Thoracic aorta (tissue), 2 donors: Measurements from ENCODE around the gene KCTD10. TPM values are rescaled to one million over a fixed set of nuclear protein-coding genes. Genes with fewer than 3 reads are reported as not detected.

Experiments used
- ATAC-seq: fragments of 150-250 bp; one replicate; pipeline ENCODE4 v1.8.0; 2017; ENCODE audit warnings: low read depth; ENCODE audit not compliant: insufficient number of reproducible peaks, low FRiP score
- DNase-seq: peaks from one replicate; pipeline ENCODE4 v3.0.0-alpha.2; 2020; ENCODE audit warnings: low spot score
- H3K27ac ChIP-seq, 2 donors: fragments of 200-600 bp; sonication (generic); 1 replicate in 1 of 2; 2 replicates in 1 of 2; pipeline ENCODE4 v1.5.1; 2016; ENCODE audit warnings: mild to moderate bottlenecking in 2 of 2, moderate library complexity in 2 of 2
- H3K27me3 ChIP-seq: fragments of 200-600 bp; sonication (generic); replicated peaks from 2 replicates; pipeline ENCODE4 v1.6.0; 2016; ENCODE audit warnings: mild to moderate bottlenecking; ENCODE audit not compliant: insufficient read depth
- H3K36me3 ChIP-seq: fragments of 200-600 bp; sonication (generic); one replicate; pipeline ENCODE4 v1.5.1; 2016
- H3K4me1 ChIP-seq, 2 donors: fragments of 200-600 bp; sonication (generic); 1 replicate in 1 of 2; 2 replicates in 1 of 2; pipeline versions ENCODE4 v1.5.1 to v1.6.0; 2016; ENCODE audit warnings: low read depth in 2 of 2, mild to moderate bottlenecking in 1 of 2; ENCODE audit not compliant: control insufficient read depth in 1 of 2
- H3K4me3 ChIP-seq: fragments of 200-600 bp; sonication (generic); 2 replicates; pipeline ENCODE4 v1.5.1; 2016; ENCODE audit warnings: mild to moderate bottlenecking
- H3K9me3 ChIP-seq: fragments of 200-600 bp; sonication (generic); 2 replicates; pipeline ENCODE4 v1.5.1; 2016
- total RNA-seq, 2 donors: library from RNA; depleted of rRNA; stranded (reverse); fragments of >200 nt; gene quantifications; one replicate each; pipeline versions ENCODE4 v1.1.0 to v1.2.3, GENCODE V29; 2016
- TF ChIP-seq, protein P1 (sequence below): fragments of 200-600 bp; sonication (generic); IDR thresholded peaks from one replicate; pipeline ENCODE4 v1.5.1; 2019; ENCODE audit warnings: antibody characterized with exemption

Gene KCTD10
- total RNA-seq, 2 donors from 2014 or later, result 109 to 271 TPM

- DNase-seq (no peak), ATAC-seq (no peak)
- no peaks in the 10 kb centered on the region for H3K4me1 ChIP-seq
- H3K9me3 ChIP-seq, result no peaks in the 10 kb centered on the region
- H3K27ac ChIP-seq, result no peak overlapping the region
- H3K4me3 ChIP-seq, result no peak overlapping the region
- TF ChIP-seq, protein P1, sequence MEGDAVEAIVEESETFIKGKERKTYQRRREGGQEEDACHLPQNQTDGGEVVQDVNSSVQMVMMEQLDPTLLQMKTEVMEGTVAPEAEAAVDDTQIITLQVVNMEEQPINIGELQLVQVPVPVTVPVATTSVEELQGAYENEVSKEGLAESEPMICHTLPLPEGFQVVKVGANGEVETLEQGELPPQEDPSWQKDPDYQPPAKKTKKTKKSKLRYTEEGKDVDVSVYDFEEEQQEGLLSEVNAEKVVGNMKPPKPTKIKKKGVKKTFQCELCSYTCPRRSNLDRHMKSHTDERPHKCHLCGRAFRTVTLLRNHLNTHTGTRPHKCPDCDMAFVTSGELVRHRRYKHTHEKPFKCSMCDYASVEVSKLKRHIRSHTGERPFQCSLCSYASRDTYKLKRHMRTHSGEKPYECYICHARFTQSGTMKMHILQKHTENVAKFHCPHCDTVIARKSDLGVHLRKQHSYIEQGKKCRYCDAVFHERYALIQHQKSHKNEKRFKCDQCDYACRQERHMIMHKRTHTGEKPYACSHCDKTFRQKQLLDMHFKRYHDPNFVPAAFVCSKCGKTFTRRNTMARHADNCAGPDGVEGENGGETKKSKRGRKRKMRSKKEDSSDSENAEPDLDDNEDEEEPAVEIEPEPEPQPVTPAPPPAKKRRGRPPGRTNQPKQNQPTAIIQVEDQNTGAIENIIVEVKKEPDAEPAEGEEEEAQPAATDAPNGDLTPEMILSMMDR, result no peak
- H3K36me3 ChIP-seq, result peaks cover 68% of the 10 kb centered on the region
- no peaks in the 10 kb centered on the region for H3K27me3 ChIP-seq
These were observed 17.9 kb upstream of the KCTD10 start for GRCh38 chr12:109495012-109495411.

- H3K4me1 ChIP-seq, result no peaks in the 10 kb centered on the region
- H3K27me3 ChIP-seq, result no peaks in the 10 kb centered on the region
- H3K4me3 ChIP-seq, result no peak overlapping the region
- H3K9me3 ChIP-seq, result no peaks in the 10 kb centered on the region
- DNase-seq, result no peak
- TF ChIP-seq, protein P1, result no peak
- no peak for ATAC-seq
- H3K36me3 ChIP-seq, result peaks cover 70% of the 10 kb centered on the region
- H3K27ac ChIP-seq, result no peak overlapping the region
These were observed 17.3 kb upstream of the KCTD10 start for GRCh38 chr12:109494348-109494881.

- Histone ChIP-seq H3K4me3 (no peak overlapping the region), H3K36me3 (peaks cover 71% of the 10 kb centered on the region), H3K27me3 (no peaks in the 10 kb centered on the region), H3K27ac (no peak overlapping the region), H3K9me3 (no peaks in the 10 kb centered on the region), H3K4me1 (no peaks in the 10 kb centered on the region)
- TF ChIP-seq, protein P1, result no peak
- no peak for DNase-seq
- no peak for ATAC-seq
These were observed 16.8 kb upstream of the KCTD10 start for GRCh38 chr12:109493938-109494337.

GRCh38 chr12:109493090-109493489 lies 16.0 kb upstream of the KCTD10 start:
- no peaks in the 10 kb centered on the region for H3K9me3 ChIP-seq
- H3K27ac ChIP-seq, result no peak overlapping the region
- H3K27me3 ChIP-seq, result no peaks in the 10 kb centered on the region
- no peaks in the 10 kb centered on the region for H3K4me1 ChIP-seq
- DNase-seq, result no peak
- TF ChIP-seq, protein P1, result no peak
- no peak overlapping the region for H3K4me3 ChIP-seq
- peaks cover 67% of the 10 kb centered on the region for H3K36me3 ChIP-seq
- no peak for ATAC-seq

DNA sequence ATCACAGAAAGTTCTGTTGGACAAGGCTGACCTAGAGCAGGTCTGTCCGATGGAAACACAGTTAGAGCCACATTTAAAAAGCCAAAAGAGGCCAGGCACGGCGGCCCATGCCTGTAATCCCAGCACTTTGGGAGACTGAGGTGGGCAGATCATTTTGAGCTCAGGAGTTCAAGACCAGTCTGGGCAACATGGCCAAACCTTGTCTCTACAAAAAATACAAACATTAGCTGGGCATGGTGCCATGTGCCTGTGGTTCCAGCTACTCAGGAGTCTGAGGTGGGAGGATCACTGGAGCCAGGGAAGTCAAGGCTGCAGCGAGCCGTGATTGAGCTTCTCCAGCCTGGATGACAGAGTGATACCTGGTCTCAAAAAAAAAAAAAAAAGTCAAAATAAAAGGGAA lies 15.3 kb upstream of the KCTD10 start:
- H3K4me3 ChIP-seq, result no peak overlapping the region
- TF ChIP-seq, protein P1, result no peak
- ATAC-seq (no peak), DNase-seq (no peak)
- peaks cover 67% of the 10 kb centered on the region for H3K36me3 ChIP-seq
- no peaks in the 10 kb centered on the region for H3K27me3 ChIP-seq
- no peaks in the 10 kb centered on the region for H3K9me3 ChIP-seq
- no peaks in the 10 kb centered on the region for H3K4me1 ChIP-seq
- no peak overlapping the region for H3K27ac ChIP-seq
